GM12878 (cell line): ENCODE results near the gene MORC1. TPM values are rescaled to one million over a fixed set of nuclear protein-coding genes. Genes with fewer than 3 reads are reported as not detected.

ENCODE experiments used
- ATAC-seq: fragments of 200-7000 bp; cut with Tn5 transposase; 3 replicates; pipeline ENCODE4 v1.9.1; 2020; ENCODE audit warnings: mild to moderate bottlenecking, moderate library complexity
- BruUV-seq: library from RNA; stranded (reverse); fragments of 400-500 nt; replicated peaks from 2 replicates; lab custom pipeline; 2021; lab: Mats Ljungman, UMichigan
- CTCF ChIA-PET: fragments of 300-600 bp; sonication (Branson Sonifier 250); formaldehyde crosslinking; extraction: SDS; loops from one replicate; lab custom pipeline; 2021; ENCODE audit warnings: inconsistent platforms; lab: Yijun Ruan, JAX
- POLR2A ChIA-PET: fragments of 350-600 bp; formaldehyde crosslinking; extraction: SDS; loops from one replicate; lab custom pipeline; 2021; ENCODE audit warnings: inconsistent platforms; lab: Charles Lee
- RAD21 ChIA-PET: fragments of 300-600 bp; sonication (Branson Sonifier 250); formaldehyde crosslinking; loops from one replicate; lab custom pipeline; 2023; ENCODE audit warnings: antibody characterized with exemption; ENCODE audit not compliant: unreplicated experiment; lab: Charles Lee
- SMC1A ChIA-PET: fragments of 300-600 bp; sonication (Branson Sonifier 250); formaldehyde crosslinking; loops from one replicate; lab custom pipeline; 2023; ENCODE audit not compliant: unreplicated experiment, uncharacterized antibody; lab: Charles Lee
- DNase-seq: peaks from one replicate; pipeline ENCODE4 v3.0.0-alpha.2; 2011; ENCODE audit warnings: low read depth, low spot score
- FAIRE-seq: peaks from 3 replicates; lab custom pipeline; 2011; peaks lifted over from hg19 to GRCh38; lab: Jason Lieb, UNC
- H2AFZ ChIP-seq: 2 replicates; pipeline ENCODE4 v1.6.0; 2011; ENCODE audit warnings: low read depth, low read length, control low read depth; ENCODE audit not compliant: control insufficient read depth
- H3K27ac ChIP-seq: 2 replicates; pipeline ENCODE4 v1.5.1; 2011; ENCODE audit warnings: control low read depth; ENCODE audit not compliant: control insufficient read depth, insufficient read depth
- H3K27me3 ChIP-seq, 2 experiments: replicated peaks in 1 of 2; 2 replicates each; pipeline versions ENCODE4 v1.6.0 to v1.6.1; 2011; ENCODE audit warnings: low read length in 1 of 2; ENCODE audit not compliant: control insufficient read depth in 2 of 2, insufficient read depth in 2 of 2
- H3K36me3 ChIP-seq, 2 experiments: 2 replicates each; pipeline ENCODE4 v1.5.1; 2011; ENCODE audit warnings: low read length in 1 of 2; ENCODE audit not compliant: control insufficient read depth in 2 of 2, insufficient read depth in 2 of 2
- H3K4me1 ChIP-seq: 2 replicates; pipeline ENCODE4 v1.6.1; 2011; ENCODE audit warnings: mild to moderate bottlenecking, low read length, moderate library complexity, mixed read lengths; ENCODE audit not compliant: control insufficient read depth, insufficient read depth
- H3K4me2 ChIP-seq: 2 replicates; pipeline ENCODE4 v1.6.0; 2011; ENCODE audit warnings: control low read depth; ENCODE audit not compliant: control insufficient read depth, insufficient read depth
- H3K4me3 ChIP-seq: fragments of 200-600 bp; sonication (generic); 2 replicates; pipeline ENCODE4 v1.5.1; 2016
- H3K79me2 ChIP-seq: 2 replicates; pipeline ENCODE4 v1.6.0; 2011; ENCODE audit warnings: low read length; ENCODE audit not compliant: control insufficient read depth, insufficient read depth
- H3K9ac ChIP-seq: 2 replicates; pipeline ENCODE4 v1.8.0; 2011; ENCODE audit warnings: low read length, control low read depth, mixed read lengths; ENCODE audit not compliant: control insufficient read depth, insufficient read depth
- H3K9me3 ChIP-seq: replicated peaks from 3 replicates; pipeline ENCODE4 v1.5.1; 2011; ENCODE audit warnings: mild to moderate bottlenecking, low read length; ENCODE audit not compliant: control insufficient read depth, insufficient read depth
- H4K20me1 ChIP-seq: 2 replicates; pipeline ENCODE4 v1.6.0; 2011; ENCODE audit not compliant: control insufficient read depth, insufficient read depth
- EZH2 ChIP-seq: IDR thresholded peaks from 2 replicates; pipeline ENCODE4 v1.6.1; 2012; ENCODE audit warnings: low read depth, mild to moderate bottlenecking, control low read depth, inconsistent platforms, low read length, borderline replicate concordance; ENCODE audit not compliant: control insufficient read depth
- LARP7 ChIP-seq: fragments of 450-650 bp; IDR thresholded peaks from 2 replicates; pipeline ENCODE4 v1.6.1; 2017; ENCODE audit warnings: mild to moderate bottlenecking
- MEF2A ChIP-seq: IDR thresholded peaks from 2 replicates; pipeline ENCODE4 v1.6.1; 2011; ENCODE audit warnings: low read depth, mild to moderate bottlenecking, low read length, moderate library complexity; ENCODE audit not compliant: insufficient read depth
- MTA3 ChIP-seq: IDR thresholded peaks from 2 replicates; pipeline ENCODE4 v1.6.1; 2012; ENCODE audit warnings: low read length, inconsistent platforms, borderline replicate concordance
- NFIC ChIP-seq: IDR thresholded peaks from 2 replicates; pipeline ENCODE4 v1.6.1; 2012; ENCODE audit warnings: low read depth, mild to moderate bottlenecking, inconsistent platforms, low read length, moderate library complexity
- RFX5 ChIP-seq: IDR thresholded peaks from 2 replicates; pipeline ENCODE4 v1.6.1; 2011; ENCODE audit warnings: low read depth, low read length, improper control_type of control experiment
- SP1 ChIP-seq: IDR thresholded peaks from one replicate; pipeline ENCODE4 v1.6.1; 2011; ENCODE audit warnings: low read depth, low read length
- STAT3 ChIP-seq: IDR thresholded peaks from 2 replicates; pipeline ENCODE4 v1.6.1; 2011; ENCODE audit warnings: low read depth, low read length, improper control_type of control experiment
- TCF3 ChIP-seq: IDR thresholded peaks from 2 replicates; pipeline ENCODE4 v1.6.1; 2012; ENCODE audit warnings: low read depth, mild to moderate bottlenecking, low read length, borderline replicate concordance; ENCODE audit not compliant: insufficient read depth
- ZSCAN29 ChIP-seq: fragments of 450-650 bp; IDR thresholded peaks from 2 replicates; pipeline ENCODE4 v1.6.1; 2017; ENCODE audit warnings: mild to moderate bottlenecking, moderate library complexity
- WGBS: methylation state at CpG from one replicate; pipeline ENCODE4 v1.1.6; 2016; ENCODE audit warnings: low lambda C conversion rate; ENCODE audit not compliant: insufficient replicate concordance, insufficient coverage; ENCODE audit errors: missing lambda C conversion rate; 5-methylcytosine and 5-hydroxymethylcytosine counted together
- in situ Hi-C: fragments of 300-500 bp; cut with MboI; formaldehyde crosslinking; loops from 9 replicates; pipeline ENCODE4 v1.14.3; 2018; ENCODE audit warnings: mixed read lengths
- intact Hi-C: fragments of 100-400 bp; cut with micrococcal nuclease; formaldehyde crosslinking; loops from one replicate; pipeline ENCODE4 v1.14.2; 2022; ENCODE audit not compliant: unreplicated experiment
- polyA plus RNA-seq, 11 experiments: library from polyadenylated mRNA; depleted of rRNA in 4 of 11; unstranded in 6 of 11; stranded (reverse) in 5 of 11; fragments of >200 nt; fragmentation: Nextera tagmentation in 4 of 11; fragmentation: Illumina TruSeq in 1 of 11; extraction: Ambion mirVana in 4 of 11; extraction: Trizol in 1 of 11; gene quantifications; 1 replicate in 1 of 11; 2 replicates in 10 of 11; pipeline versions ENCODE4 v1.2.1 to v1.2.3, GENCODE V29; 2011 to 2016; ENCODE audit warnings: inconsistent platforms in 2 of 11, missing spikeins in 2 of 11, low read depth in 1 of 11
- total RNA-seq, 4 experiments: library from RNA; depleted of rRNA in 3 of 4; stranded (reverse); fragments of >200 nt in 3 of 4; fragmentation: Illumina TruSeq in 1 of 4; extraction: Trizol in 1 of 4; gene quantifications; 2 replicates each; pipeline versions ENCODE4 v1.2.1 to v1.2.3, GENCODE V29; 2013 to 2021
- TF ChIP-seq, protein P1 (sequence below): IDR thresholded peaks from 2 replicates; pipeline ENCODE4 v1.6.1; 2012; ENCODE audit warnings: low read depth, low read length, improper control_type of control experiment

MORC1 gene
- total and polyA plus RNA-seq, 10 of the 15 experiments (the other 5 are each of a cell fraction or from before 2014, with no cell fraction given), result 0.18 TPM; not detected in 9

DNA sequence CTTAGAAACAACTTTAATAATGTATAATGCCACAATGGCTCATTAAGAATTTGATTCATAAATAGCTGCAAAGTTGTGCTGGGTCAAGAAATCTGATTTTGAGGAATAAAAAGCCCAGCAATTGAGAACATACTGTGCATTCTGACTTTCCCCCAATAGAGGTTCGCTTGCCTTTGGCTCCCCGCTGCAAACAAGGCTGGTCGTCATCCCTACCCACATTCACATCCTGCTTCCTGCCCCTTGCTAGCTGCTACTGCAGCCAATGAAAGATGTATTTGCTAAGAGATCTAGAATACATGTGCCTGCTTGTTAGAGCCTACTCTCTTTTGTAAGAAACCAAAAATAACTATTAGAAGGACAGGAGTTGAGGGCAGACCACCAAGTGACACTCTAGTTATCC, 112.5 kb downstream of the MORC1 start:
- Histone ChIP-seq H4K20me1 (no peaks in the 10 kb centered on the region), H3K36me3 (no peaks in the 10 kb centered on the region), H3K9me3 (no peaks in the 10 kb centered on the region), H3K4me3 (no peak overlapping the region), H3K4me1 (no peaks in the 10 kb centered on the region), H3K9ac (no peak overlapping the region), H3K27me3 (no peaks in the 10 kb centered on the region), H2AFZ (no peak overlapping the region), H3K27ac (no peak overlapping the region), H3K4me2 (no peak overlapping the region), H3K79me2 (no peaks in the 10 kb centered on the region)
- in situ Hi-C loops, result no loop called here
- no peak for FAIRE-seq
- ATAC-seq, result no peak
- 43% methylated on average over 3 of the region's 3 CpGs for WGBS
- TF ChIP-seq ZSCAN29 (no peak), MEF2A (no peak)
- intact Hi-C loops, result no loop called here
- ChIA-PET SMC1A (interaction anchor here (1.0 kb wide), 1 partner anchor 18 kb away, joined by 6 read pairs; no protein-coding TSS in a partner anchor), POLR2A (no interaction called here), CTCF (interaction anchor here (1.2 kb wide), 1 partner anchor 34 kb away, joined by 3 read pairs; no protein-coding TSS in a partner anchor), RAD21 (no interaction called here)
- no peak for DNase-seq
- no TSS peak for BruUV-seq

DNA sequence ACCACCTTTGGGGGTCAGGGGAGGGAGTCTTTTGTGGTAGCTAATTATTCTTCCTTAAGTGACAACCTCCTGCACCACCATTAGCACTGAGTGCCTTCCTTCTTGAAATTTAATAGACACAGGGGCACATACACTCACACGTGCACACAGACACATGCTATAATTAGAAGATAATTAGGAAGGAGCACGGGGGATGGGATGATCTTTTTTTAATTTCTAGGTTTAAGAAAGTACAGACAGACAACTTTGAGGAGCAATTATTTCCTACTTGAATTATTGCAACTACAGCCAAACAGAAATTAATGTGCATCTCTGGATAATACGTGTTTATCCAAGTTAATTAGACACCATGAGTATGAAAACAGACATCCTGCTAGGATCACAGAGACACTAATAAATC, 119.5 kb downstream of the MORC1 start:
- H3K4me1 ChIP-seq, result no peaks in the 10 kb centered on the region
- H3K9me3 ChIP-seq, result no peaks in the 10 kb centered on the region
- no peaks in the 10 kb centered on the region for H3K79me2 ChIP-seq
- H3K36me3 ChIP-seq, result no peaks in the 10 kb centered on the region
- POLR2A ChIA-PET, result no interaction called here
- no TSS peak for BruUV-seq
- intact Hi-C loops, result no loop called here
- no peaks in the 10 kb centered on the region for H4K20me1 ChIP-seq
- no peak for TF ChIP-seq STAT3
- TF ChIP-seq MTA3, result no peak
- no peak for TF ChIP-seq NFIC
- TF ChIP-seq, protein P1, sequence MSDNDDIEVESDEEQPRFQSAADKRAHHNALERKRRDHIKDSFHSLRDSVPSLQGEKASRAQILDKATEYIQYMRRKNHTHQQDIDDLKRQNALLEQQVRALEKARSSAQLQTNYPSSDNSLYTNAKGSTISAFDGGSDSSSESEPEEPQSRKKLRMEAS, result no peak
- TF ChIP-seq LARP7, result no peak
- no peak for TF ChIP-seq ZSCAN29
- no peak for TF ChIP-seq SP1
- TF ChIP-seq TCF3, result no peak
- no peak for TF ChIP-seq EZH2
- TF ChIP-seq RFX5, result no peak
- TF ChIP-seq, all 136 proteins: peak for 0
- Histone ChIP-seq H3K4me2 (no peak overlapping the region), H3K9ac (no peak overlapping the region), H3K27me3 (no peaks in the 10 kb centered on the region), H2AFZ (no peak overlapping the region), H3K27ac (no peak overlapping the region), H3K4me3 (no peak overlapping the region)
- ChIA-PET RAD21 (no interaction called here), SMC1A (interaction anchor here (0.8 to 1.4 kb wide), 2 partner anchors 11 to 25 kb away, joined by 3 to 4 read pairs; no protein-coding TSS in a partner anchor), CTCF (interaction anchor here (1.7 kb wide), 2 partner anchors 21 to 25 kb away, joined by 3 to 6 read pairs; no protein-coding TSS in a partner anchor)
- 6% methylated on average over 3 of the region's 3 CpGs for WGBS
- ATAC-seq (no peak), DNase-seq (no peak), FAIRE-seq (no peak)
- in situ Hi-C loops, result no loop called here
